Mammary epithelial cell (primary cell): Measurements from ENCODE around the gene BRK1.
"Not testable (repeated sequence)": the region's sequence is repeated elsewhere in the genome, so short reads cannot be mapped to it uniquely, and the experiment has no call there.

Source experiments
- EZH2 ChIP-seq: IDR thresholded peaks from 2 replicates; pipeline ENCODE4 v1.6.1; 2012; ENCODE audit warnings: low read length, inconsistent platforms, borderline replicate concordance
- TF ChIP-seq, protein P1 (sequence below), 2 donors: IDR thresholded peaks in 1 of 2; conservative IDR thresholded peaks in 1 of 2; 2 replicates each; pipeline ENCODE4 v1.5.1; 2011 to 2012; ENCODE audit warnings: inconsistent platforms in 2 of 2, low read length in 2 of 2, mild to moderate bottlenecking in 2 of 2, control low read depth in 1 of 2, low read depth in 1 of 2; ENCODE audit not compliant: insufficient read depth in 1 of 2; ENCODE audit errors: extremely low read depth in 1 of 2

DNA sequence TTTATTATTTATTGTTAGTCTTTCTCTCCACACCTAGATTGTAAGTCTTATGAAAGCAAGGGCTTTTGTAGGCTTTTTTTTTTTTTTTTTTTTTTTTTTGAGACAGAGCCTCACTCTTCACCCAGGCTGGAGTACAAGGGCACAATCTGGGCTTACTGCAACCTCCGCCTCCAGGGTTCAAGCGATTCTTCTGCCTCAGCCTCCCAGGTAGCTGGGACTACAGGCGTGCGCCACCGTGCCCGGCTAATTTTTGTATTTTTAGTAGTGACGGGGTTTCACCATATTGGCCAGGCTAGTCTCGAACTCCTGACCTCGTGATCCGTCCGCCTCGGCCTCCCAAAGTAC is 48.7 kb downstream of the BRK1 start:
- TF ChIP-seq EZH2, result not testable (repeated sequence)
- TF ChIP-seq, protein P1, sequence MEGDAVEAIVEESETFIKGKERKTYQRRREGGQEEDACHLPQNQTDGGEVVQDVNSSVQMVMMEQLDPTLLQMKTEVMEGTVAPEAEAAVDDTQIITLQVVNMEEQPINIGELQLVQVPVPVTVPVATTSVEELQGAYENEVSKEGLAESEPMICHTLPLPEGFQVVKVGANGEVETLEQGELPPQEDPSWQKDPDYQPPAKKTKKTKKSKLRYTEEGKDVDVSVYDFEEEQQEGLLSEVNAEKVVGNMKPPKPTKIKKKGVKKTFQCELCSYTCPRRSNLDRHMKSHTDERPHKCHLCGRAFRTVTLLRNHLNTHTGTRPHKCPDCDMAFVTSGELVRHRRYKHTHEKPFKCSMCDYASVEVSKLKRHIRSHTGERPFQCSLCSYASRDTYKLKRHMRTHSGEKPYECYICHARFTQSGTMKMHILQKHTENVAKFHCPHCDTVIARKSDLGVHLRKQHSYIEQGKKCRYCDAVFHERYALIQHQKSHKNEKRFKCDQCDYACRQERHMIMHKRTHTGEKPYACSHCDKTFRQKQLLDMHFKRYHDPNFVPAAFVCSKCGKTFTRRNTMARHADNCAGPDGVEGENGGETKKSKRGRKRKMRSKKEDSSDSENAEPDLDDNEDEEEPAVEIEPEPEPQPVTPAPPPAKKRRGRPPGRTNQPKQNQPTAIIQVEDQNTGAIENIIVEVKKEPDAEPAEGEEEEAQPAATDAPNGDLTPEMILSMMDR (conservative IDR thresholded peaks at IDR 0.05 in 1 of 2, IDR thresholded peaks at IDR 0.05 in 1 of 2; ENCODE audit: extremely low read depth in 1 of 2, insufficient read depth in 1 of 2, low read depth in 1 of 2, low read length in 2 of 2), result not testable (repeated sequence)
